ENCODE results near the gene TMEM109. TPM values are rescaled to one million over a fixed set of nuclear protein-coding genes. Genes with fewer than 3 reads are reported as not detected.

Gene TMEM109
- total and polyA plus RNA-seq, 9 of the 15 experiments (the other 6 are each of a cell fraction or from before 2014, with no cell fraction given) = 9.2 to 71.3 (median 30.5) TPM

GRCh38 chr11:60924110-60924905, 10.3 kb downstream of the TMEM109 start, which contains the start of gene TMEM132A (continued):
- TF ChIP-seq RNF219 (CRISPR knock-in tag; IDR thresholded peaks at IDR 0.05) = no peak
- TF ChIP-seq STAT5A (IDR thresholded peaks at IDR 0.05; ENCODE audit: borderline replicate concordance, low read length) = no peak
- TF ChIP-seq LCOR (CRISPR knock-in tag; IDR thresholded peaks at IDR 0.05) = no peak
- TF ChIP-seq STAT6 (CRISPR knock-in tag; IDR thresholded peaks at IDR 0.05) = no peak
- TF ChIP-seq SMC3 (conservative IDR thresholded peaks at IDR 0.05; ENCODE audit: insufficient read depth, low read depth, low read length) = no peak
- TF ChIP-seq RERE (CRISPR knock-in tag; IDR thresholded peaks at IDR 0.05; ENCODE audit: borderline replicate concordance) = no peak
- peak; percentile 11; the same call in 1 of the 2 replicates for TF ChIP-seq VEZF1 (CRISPR knock-in tag; IDR thresholded peaks at IDR 0.05)
- no peak for TF ChIP-seq HDGF (IDR thresholded peaks at IDR 0.05)
- no peak for TF ChIP-seq ZNF695 (CRISPR knock-in tag; IDR thresholded peaks at IDR 0.05)
- TF ChIP-seq ZNF217 (CRISPR knock-in tag; IDR thresholded peaks at IDR 0.05) = no peak
- no peak for TF ChIP-seq STAG1 (CRISPR knock-in tag; IDR thresholded peaks at IDR 0.05; ENCODE audit: borderline replicate concordance)
- TF ChIP-seq ZZZ3 (IDR thresholded peaks at IDR 0.05) = no peak
- no peak for TF ChIP-seq RCOR1 (IDR thresholded peaks at IDR 0.05; ENCODE audit: borderline replicate concordance in 1 of 2, low read depth in 2 of 2, low read length in 2 of 2)
- no peak for TF ChIP-seq ZNF143 (CRISPR knock-in tag; IDR thresholded peaks at IDR 0.05)
- TF ChIP-seq HCFC1 (IDR thresholded peaks at IDR 0.05; ENCODE audit: low read depth, low read length) = no peak
- TF ChIP-seq HLTF (IDR thresholded peaks at IDR 0.05) = no peak

All from K562 (cell line).